HG02981 (cell line): ENCODE measurements around the gene NFIX.

ENCODE experiments used
- ATAC-seq: cut with Tn5 transposase; IDR thresholded peaks from one replicate; pipeline ENCODE4 v1.9.1; 2021; ENCODE audit warnings: mild to moderate bottlenecking, moderate library complexity; ENCODE audit not compliant: unreplicated experiment

NFIX gene

GRCh38 chr19:13053761-13054625, 58.7 kb downstream of the NFIX start:
- ATAC-seq, result no peak

- ATAC-seq, result no peak
Observed at GRCh38 chr19:13054626-13055212, 59.4 kb downstream of the NFIX start.

GRCh38 chr19:13055213-13056051, 60.2 kb downstream of the NFIX start:
- ATAC-seq, result no peak

GRCh38 chr19:13056052-13056660, 60.9 kb downstream of the NFIX start:
- ATAC-seq, result no peak

GRCh38 chr19:13057147-13057572, 61.9 kb downstream of the NFIX start:
- no peak for ATAC-seq

GRCh38 chr19:13057744-13058143, 62.5 kb downstream of the NFIX start:
- no peak for ATAC-seq

- ATAC-seq, result no peak
Observed at GRCh38 chr19:13058951-13059660, 63.8 kb downstream of the NFIX start.

GRCh38 chr19:13060233-13060963, 65.1 kb downstream of the NFIX start:
- no peak for ATAC-seq

- ATAC-seq, result no peak
Observed at GRCh38 chr19:13060964-13061927, 66.0 kb downstream of the NFIX start.

GRCh38 chr19:13062317-13062716, 67.0 kb downstream of the NFIX start:
- ATAC-seq, result no peak

GRCh38 chr19:13063461-13064091, 68.3 kb downstream of the NFIX start:
- no peak for ATAC-seq

- no peak for ATAC-seq
Observed at GRCh38 chr19:13064092-13064489, 68.8 kb downstream of the NFIX start.

GRCh38 chr19:13066226-13066625, 71.0 kb downstream of the NFIX start:
- ATAC-seq, result no peak

- no peak for ATAC-seq
Observed at GRCh38 chr19:13066933-13067807, 71.9 kb downstream of the NFIX start.

- no peak for ATAC-seq
Observed at GRCh38 chr19:13068085-13068846, 73.0 kb downstream of the NFIX start.
